DMS153 treated with DMSO at 0.1 percent for 48 hours (cell line): ENCODE results near the gene EHBP1.

Experiments used
- DNase-seq: peaks from one replicate; lab custom pipeline; 2025; ENCODE audit not compliant: unreplicated experiment; lab: John Stamatoyannopoulos, UW

Gene EHBP1

GRCh38 chr2:62939735-62940491, 234.4 kb downstream of the EHBP1 start:
- no peak for DNase-seq

DNA sequence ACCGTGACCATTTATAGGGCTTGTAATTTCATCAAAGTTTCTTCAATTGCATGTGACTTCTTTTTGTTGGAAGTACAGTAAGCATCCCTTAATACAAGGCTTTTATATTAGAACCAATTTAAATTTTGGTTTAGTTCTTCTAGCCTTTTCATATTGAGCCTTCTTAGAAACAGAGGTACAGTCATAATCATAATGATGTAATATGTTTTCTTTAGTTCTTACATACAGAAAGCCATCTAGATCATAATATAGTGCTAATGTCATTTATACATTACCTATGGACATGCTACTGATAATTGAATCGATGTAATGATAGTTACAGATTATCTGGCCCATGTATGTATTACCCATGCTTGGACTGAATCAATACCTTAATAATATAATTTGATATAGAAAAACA, 235.2 kb downstream of the EHBP1 start:
- no peak for DNase-seq

GRCh38 chr2:62941413-62941812, 235.9 kb downstream of the EHBP1 start:
- DNase-seq, result no peak

DNA sequence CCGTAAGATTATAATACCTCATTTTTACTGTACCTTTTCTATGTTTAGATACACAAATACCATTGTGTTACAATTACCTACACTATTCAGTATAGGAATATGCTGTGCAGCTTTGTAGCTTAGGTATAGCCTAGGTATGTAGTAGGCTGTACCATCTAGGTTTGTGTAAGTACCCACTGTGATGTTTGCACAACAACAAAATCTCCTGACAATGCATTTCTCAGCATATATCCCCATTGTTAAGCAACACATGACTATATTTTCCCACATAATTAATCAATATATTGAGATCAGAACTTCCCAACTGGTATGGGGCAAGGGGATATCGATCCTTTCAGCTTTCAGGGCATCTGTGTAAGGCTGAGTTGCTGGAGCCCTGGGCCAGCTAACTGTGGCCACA, 238.8 kb downstream of the EHBP1 start:
- DNase-seq, result no peak

GRCh38 chr2:62947403-62947802, 241.9 kb downstream of the EHBP1 start:
- DNase-seq, result no peak

DNA sequence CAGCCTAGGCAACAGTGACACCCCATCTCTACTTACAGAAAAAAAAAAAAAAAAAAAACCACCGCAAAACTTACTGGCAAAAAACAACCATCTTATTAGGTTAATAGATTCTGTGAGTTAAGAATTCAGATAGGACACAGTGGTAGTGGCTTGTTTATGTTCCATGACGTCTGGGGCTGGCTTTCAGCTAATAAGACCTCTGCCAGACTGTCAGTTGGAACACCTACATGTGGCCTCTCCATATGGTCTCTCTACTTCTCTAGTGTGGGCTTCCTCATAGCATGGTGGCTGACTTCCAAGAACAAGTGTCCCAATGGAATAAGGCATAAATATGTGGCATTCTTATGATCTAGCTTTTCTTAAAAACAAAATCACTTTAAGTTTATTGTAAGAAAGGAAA, 251.1 kb downstream of the EHBP1 start:
- no peak for DNase-seq

GRCh38 chr2:62958206-62958605, 252.7 kb downstream of the EHBP1 start:
- no peak for DNase-seq

DNA sequence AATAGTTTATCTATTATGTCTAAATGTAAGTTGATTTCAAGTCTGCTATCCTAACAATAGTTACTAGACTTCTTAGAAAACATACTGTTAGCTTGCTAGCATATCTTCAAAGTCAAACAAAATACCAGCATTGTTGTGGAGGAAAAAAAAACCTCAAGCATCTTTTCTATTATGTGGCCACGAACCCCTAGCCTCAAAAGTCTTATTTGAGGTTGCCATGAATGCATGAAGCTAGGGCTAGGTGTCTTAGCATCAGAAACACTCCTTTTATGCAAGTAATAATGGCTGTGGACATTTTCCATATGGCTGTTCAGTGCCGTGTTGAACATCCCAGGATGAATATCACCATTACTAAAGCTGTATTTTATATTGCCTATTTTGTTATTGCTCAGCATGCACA, 258.5 kb downstream of the EHBP1 start:
- no peak for DNase-seq

GRCh38 chr2:62964671-62965070, 259.2 kb downstream of the EHBP1 start:
- DNase-seq, result no peak

DNA sequence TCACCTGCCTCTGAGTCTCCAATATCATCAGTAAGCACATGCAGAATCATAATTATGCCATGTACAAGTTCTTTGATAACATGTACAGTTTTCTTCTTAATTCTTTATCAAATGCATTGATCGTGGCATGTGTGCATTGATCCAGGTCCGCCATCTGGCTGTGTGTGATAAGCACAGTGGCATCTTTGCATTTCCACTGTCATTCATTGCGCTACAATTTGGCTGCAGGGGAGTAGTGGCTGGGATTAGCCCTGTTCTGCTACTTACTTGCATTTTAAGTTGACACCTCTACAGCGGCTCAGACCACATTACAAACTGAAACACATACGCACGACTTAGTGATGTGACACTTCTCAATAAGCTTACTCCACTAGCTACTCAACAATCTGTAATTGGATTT, 261.5 kb downstream of the EHBP1 start:
- no peak for DNase-seq

DNA sequence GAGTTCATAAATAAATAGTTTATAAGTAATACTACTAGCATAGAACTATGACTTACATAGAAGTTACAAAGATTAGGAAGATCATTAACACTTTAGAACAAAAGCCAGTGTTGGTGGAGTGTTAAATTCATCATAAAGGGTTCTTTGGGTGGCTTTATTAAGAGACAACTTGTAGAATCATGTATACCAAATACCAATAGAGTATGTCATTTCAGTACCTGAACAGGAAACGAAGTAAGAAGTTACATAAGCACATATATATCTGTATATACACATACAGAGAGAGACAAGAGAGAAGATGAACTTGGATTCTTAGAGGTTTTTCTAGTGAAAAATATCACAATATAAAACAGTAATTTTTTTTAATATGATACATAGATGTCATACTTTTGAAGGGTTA, 262.7 kb downstream of the EHBP1 start:
- DNase-seq, result no peak

DNA sequence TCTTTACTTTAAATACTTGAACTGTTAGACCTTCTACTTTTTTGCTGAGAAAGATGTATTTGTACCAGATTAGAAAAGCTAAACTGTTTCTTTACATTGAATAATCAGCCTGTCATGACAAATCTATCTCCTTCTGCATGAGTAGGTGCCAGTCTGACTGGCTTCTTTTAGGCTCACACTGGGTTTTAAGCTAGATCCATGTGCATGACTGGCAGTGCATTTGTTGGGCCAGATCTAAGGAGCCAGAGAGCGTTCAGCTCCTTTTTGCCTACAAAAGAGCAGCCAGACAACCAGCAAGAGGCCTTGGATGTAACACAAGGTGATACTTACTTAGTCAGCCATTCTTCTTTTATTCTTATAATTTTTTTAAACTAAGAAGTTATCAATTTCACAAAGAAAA, 263.2 kb downstream of the EHBP1 start:
- DNase-seq, result no peak

DNA sequence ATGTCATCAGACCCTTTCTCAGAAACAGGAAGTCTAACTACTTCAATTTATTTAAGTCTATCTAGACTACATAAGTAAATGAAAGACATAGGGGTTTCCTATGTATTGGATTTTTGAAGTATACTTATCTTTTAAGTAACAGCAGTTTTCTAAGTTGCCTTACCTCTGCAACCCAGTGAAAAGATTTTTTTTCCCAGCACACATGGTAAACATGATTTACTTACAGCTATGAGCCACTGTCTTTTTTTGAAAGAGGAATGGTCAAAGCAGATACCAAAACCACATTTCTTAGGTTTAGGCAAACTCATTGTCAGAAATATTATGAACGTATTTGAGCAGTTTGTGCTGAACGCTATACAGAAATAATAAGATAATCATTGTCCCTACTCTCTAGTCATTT, 266.4 kb downstream of the EHBP1 start:
- no peak for DNase-seq

- no peak for DNase-seq
Measured at GRCh38 chr2:62972601-62973000, 267.1 kb downstream of the EHBP1 start.

GRCh38 chr2:62974999-62975398, 269.5 kb downstream of the EHBP1 start:
- no peak for DNase-seq

- no peak for DNase-seq
Measured at GRCh38 chr2:62991605-62992004, 286.1 kb downstream of the EHBP1 start.

DNA sequence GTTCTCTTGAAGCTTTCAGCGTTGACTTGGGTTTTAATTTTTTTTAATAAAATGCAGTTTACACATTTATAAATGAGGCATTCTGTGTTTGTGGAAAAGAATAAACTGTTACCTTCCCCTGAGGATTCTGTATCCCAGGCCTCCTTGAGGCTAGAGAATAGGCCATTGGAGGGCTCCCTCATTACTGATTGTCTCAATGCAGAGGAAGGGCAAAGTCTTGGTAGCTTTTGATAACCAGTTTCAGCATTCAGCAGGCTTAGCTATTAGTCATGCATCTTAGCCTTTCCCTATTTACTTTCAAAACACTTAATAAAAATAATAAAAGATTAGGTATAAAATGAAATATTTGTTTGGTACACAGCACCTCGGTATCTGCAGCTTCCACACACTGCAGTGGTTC, 287.0 kb downstream of the EHBP1 start:
- no peak for DNase-seq

DNA sequence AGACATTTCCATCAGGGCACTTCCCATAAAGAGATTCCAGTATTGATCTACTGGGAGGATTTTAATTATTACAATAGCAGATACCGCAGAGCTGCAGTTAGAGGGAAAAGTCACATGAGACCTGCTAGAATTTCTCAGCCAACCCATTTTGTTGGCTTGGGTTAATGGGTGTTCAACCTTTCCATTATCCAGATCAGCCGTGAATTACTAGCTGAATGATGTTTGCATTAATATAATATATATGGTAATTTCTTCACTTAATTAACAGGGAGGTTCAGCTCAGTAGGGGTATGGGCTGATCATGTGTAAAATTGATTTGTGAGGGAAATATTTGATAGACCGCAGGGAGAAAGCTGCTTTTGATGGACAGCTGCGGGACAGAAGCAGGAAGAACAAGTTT, 288.7 kb downstream of the EHBP1 start:
- DNase-seq, result no peak

DNA sequence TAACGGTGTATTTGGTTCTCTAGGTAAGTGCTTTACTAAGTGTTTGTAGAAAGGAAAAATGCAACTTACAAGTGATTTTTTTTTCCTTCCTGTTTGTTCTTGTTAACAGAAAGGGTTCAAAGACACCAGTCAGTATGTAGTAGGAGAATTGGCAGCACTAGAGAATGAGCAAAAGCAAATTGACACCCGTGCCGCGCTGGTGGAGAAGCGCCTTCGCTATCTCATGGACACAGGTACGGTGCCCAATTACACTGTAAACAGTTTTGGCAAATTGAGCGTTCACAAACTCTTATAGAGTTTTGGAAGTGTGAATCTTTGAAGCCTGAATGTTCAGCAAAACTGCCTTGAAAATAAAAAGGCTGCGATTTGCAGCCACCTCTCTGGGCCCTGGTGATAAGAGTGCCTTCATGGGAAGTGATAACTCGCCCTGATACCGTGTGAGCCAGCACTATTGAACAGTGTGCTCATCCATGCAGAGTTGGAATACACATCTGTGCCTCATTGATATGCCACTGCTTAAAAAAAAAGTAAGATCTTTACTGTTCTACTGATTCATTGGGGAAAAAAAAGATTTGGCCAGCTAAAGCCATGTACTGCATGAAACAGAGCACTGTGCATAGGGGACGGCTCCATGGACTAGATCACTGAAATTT, 291.1 kb downstream of the EHBP1 start:
- DNase-seq, result no peak

DNA sequence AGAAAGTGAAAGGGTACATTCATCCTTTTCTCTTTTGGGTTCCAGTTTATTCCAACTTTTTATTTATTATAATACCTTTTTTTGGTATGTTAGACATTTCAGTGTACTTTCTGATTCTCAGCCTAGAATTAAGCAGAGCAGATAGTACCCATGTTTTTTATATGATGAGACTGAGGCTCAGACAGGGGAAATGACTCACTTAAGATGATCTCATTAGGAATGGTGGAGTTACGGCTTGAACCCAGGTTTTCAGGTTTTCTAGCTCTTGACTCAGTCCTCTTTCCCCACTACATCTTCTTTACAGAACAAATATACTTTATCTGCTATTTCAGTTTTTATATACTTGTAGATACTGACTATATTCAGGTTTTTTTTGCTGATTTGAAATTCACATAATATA, 293.4 kb downstream of the EHBP1 start:
- no peak for DNase-seq

GRCh38 chr2:62999905-63000304, 294.4 kb downstream of the EHBP1 start:
- no peak for DNase-seq

DNA sequence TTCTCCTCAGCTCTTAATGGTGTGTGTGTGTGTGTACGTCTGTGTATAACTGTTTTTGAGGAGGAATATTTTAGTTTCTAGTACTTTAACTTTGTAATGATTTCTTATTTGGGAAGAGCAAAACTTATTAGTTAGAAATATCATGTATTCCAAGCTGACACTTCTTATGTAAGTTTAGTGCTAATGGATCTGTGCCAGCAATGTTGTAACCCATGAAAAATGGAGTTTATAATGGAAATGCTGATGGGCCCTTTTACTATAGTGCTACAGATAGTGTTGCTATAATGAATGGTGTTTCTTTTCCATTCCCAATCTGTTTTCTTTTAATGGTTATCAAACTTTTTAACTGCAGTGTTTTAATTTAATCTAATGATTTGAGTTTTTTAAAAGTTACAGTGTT, 295.3 kb downstream of the EHBP1 start:
- DNase-seq, result no peak

GRCh38 chr2:63001576-63001975, 296.1 kb downstream of the EHBP1 start:
- DNase-seq, result no peak
